ENCODE measurements around the gene GIGYF2.

Gene GIGYF2

DNA sequence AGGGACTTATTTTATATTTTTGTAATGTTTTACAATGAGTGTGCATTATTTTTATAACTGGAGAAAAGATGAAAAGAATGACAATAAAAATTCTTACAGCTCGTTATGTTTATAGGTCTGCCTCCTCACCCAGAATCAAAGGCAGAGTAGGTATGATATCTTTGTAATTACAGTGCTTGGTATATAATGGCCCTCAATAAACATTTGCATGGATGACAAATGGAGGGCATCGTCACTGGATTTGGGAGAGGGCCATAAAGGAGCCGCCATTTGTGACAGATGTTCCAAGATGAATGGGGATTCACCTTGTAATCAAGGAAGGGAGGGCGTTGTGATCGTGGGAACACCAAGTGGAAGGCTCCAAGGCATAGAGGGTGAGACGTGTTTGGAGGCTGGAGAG lies 22.6 kb upstream of the GIGYF2 start:
- TF ChIP-seq NFIC (IDR thresholded peaks at IDR 0.05) (no peak), TEAD4 (IDR thresholded peaks at IDR 0.05) (no peak), FOXM1 (IDR thresholded peaks at IDR 0.05; ENCODE audit: borderline replicate concordance, low read depth) (no peak), USF1 (IDR thresholded peaks at IDR 0.05) (no peak), TAF1 (IDR thresholded peaks at IDR 0.05; ENCODE audit: low read depth) (no peak), CREB1 (IDR thresholded peaks at IDR 0.05; ENCODE audit: low read depth) (no peak), CEBPB (IDR thresholded peaks at IDR 0.05) (no peak), ZBTB7A (IDR thresholded peaks at IDR 0.05; ENCODE audit: low read depth) (no peak), EP300 (IDR thresholded peaks at IDR 0.05; ENCODE audit: borderline replicate concordance) (no peak), MAX (IDR thresholded peaks at IDR 0.05) (no peak), RAD21 (IDR thresholded peaks at IDR 0.05; ENCODE audit: low read depth) (no peak), EGR1 (IDR thresholded peaks at IDR 0.05) (no peak), TCF12 (IDR thresholded peaks at IDR 0.05; ENCODE audit: low read depth) (no peak), YY1 (IDR thresholded peaks at IDR 0.05; ENCODE audit: low read depth) (no peak)
- TF ChIP-seq, protein P1, sequence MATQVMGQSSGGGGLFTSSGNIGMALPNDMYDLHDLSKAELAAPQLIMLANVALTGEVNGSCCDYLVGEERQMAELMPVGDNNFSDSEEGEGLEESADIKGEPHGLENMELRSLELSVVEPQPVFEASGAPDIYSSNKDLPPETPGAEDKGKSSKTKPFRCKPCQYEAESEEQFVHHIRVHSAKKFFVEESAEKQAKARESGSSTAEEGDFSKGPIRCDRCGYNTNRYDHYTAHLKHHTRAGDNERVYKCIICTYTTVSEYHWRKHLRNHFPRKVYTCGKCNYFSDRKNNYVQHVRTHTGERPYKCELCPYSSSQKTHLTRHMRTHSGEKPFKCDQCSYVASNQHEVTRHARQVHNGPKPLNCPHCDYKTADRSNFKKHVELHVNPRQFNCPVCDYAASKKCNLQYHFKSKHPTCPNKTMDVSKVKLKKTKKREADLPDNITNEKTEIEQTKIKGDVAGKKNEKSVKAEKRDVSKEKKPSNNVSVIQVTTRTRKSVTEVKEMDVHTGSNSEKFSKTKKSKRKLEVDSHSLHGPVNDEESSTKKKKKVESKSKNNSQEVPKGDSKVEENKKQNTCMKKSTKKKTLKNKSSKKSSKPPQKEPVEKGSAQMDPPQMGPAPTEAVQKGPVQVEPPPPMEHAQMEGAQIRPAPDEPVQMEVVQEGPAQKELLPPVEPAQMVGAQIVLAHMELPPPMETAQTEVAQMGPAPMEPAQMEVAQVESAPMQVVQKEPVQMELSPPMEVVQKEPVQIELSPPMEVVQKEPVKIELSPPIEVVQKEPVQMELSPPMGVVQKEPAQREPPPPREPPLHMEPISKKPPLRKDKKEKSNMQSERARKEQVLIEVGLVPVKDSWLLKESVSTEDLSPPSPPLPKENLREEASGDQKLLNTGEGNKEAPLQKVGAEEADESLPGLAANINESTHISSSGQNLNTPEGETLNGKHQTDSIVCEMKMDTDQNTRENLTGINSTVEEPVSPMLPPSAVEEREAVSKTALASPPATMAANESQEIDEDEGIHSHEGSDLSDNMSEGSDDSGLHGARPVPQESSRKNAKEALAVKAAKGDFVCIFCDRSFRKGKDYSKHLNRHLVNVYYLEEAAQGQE (IDR thresholded peaks at IDR 0.05; ENCODE audit: low read depth), result no peak

GRCh38 chr2:232675381-232675780 lies 21.8 kb upstream of the GIGYF2 start:
- TF ChIP-seq EP300 (IDR thresholded peaks at IDR 0.05; ENCODE audit: borderline replicate concordance), result no peak
- no peak for TF ChIP-seq TEAD4 (IDR thresholded peaks at IDR 0.05)
- no peak for TF ChIP-seq FOXM1 (IDR thresholded peaks at IDR 0.05; ENCODE audit: borderline replicate concordance, low read depth)
- TF ChIP-seq MAX (IDR thresholded peaks at IDR 0.05), result no peak
- TF ChIP-seq TAF1 (IDR thresholded peaks at IDR 0.05; ENCODE audit: low read depth), result no peak
- TF ChIP-seq CEBPB (IDR thresholded peaks at IDR 0.05), result no peak
- TF ChIP-seq, protein P1 (IDR thresholded peaks at IDR 0.05; ENCODE audit: low read depth), result no peak
- TF ChIP-seq CREB1 (IDR thresholded peaks at IDR 0.05; ENCODE audit: low read depth), result no peak
- no peak for TF ChIP-seq RAD21 (IDR thresholded peaks at IDR 0.05; ENCODE audit: low read depth)
- no peak for TF ChIP-seq YY1 (IDR thresholded peaks at IDR 0.05; ENCODE audit: low read depth)
- TF ChIP-seq USF1 (IDR thresholded peaks at IDR 0.05), result no peak
- TF ChIP-seq TCF12 (IDR thresholded peaks at IDR 0.05; ENCODE audit: low read depth), result no peak
- TF ChIP-seq EGR1 (IDR thresholded peaks at IDR 0.05), result no peak
- TF ChIP-seq NFIC (IDR thresholded peaks at IDR 0.05), result no peak
- no peak for TF ChIP-seq ZBTB7A (IDR thresholded peaks at IDR 0.05; ENCODE audit: low read depth)

- no peak for TF ChIP-seq EP300 (IDR thresholded peaks at IDR 0.05; ENCODE audit: borderline replicate concordance)
- no peak for TF ChIP-seq TAF1 (IDR thresholded peaks at IDR 0.05; ENCODE audit: low read depth)
- TF ChIP-seq, protein P1 (IDR thresholded peaks at IDR 0.05; ENCODE audit: low read depth), result no peak
- no peak for TF ChIP-seq EGR1 (IDR thresholded peaks at IDR 0.05)
- no peak for TF ChIP-seq ZBTB7A (IDR thresholded peaks at IDR 0.05; ENCODE audit: low read depth)
- TF ChIP-seq TEAD4 (IDR thresholded peaks at IDR 0.05), result no peak
- no peak for TF ChIP-seq FOXM1 (IDR thresholded peaks at IDR 0.05; ENCODE audit: borderline replicate concordance, low read depth)
- TF ChIP-seq CREB1 (IDR thresholded peaks at IDR 0.05; ENCODE audit: low read depth), result no peak
- TF ChIP-seq MAX (IDR thresholded peaks at IDR 0.05), result no peak
- TF ChIP-seq YY1 (IDR thresholded peaks at IDR 0.05; ENCODE audit: low read depth), result no peak
- no peak for TF ChIP-seq TCF12 (IDR thresholded peaks at IDR 0.05; ENCODE audit: low read depth)
- no peak for TF ChIP-seq RAD21 (IDR thresholded peaks at IDR 0.05; ENCODE audit: low read depth)
- TF ChIP-seq CEBPB (IDR thresholded peaks at IDR 0.05), result no peak
- no peak for TF ChIP-seq NFIC (IDR thresholded peaks at IDR 0.05)
- TF ChIP-seq USF1 (IDR thresholded peaks at IDR 0.05), result no peak
Observed at GRCh38 chr2:232680006-232680405, 17.1 kb upstream of the GIGYF2 start.

Data from Ishikawa (cell line).